IMR-90 (cell line): ENCODE measurements around the gene GRID1. TPM values are rescaled to one million over a fixed set of nuclear protein-coding genes. Genes with fewer than 3 reads are reported as not detected.

Experiments
- ATAC-seq: fragments of 200-7000 bp; cut with Tn5 transposase; 2 replicates; pipeline ENCODE4 v1.9.1; 2020; ENCODE audit warnings: low read depth, mild to moderate bottlenecking, moderate library complexity
- BruUV-seq: library from RNA; stranded (reverse); fragments of 400-500 nt; replicated peaks from 2 replicates; lab custom pipeline; 2021; lab: Mats Ljungman, UMichigan
- CTCF ChIA-PET: fragments of 300-600 bp; formaldehyde crosslinking; extraction: SDS; loops from one replicate; lab custom pipeline; 2021; ENCODE audit warnings: antibody characterized with exemption; lab: Yijun Ruan, JAX
- POLR2A ChIA-PET: fragments of 300-600 bp; sonication (Branson Sonifier 250); formaldehyde crosslinking; loops from one replicate; lab custom pipeline; 2022; ENCODE audit warnings: antibody characterized with exemption; ENCODE audit not compliant: unreplicated experiment; lab: Charles Lee
- DNase-seq: peaks from one replicate; pipeline ENCODE4 v3.0.0; 2013
- H2AFZ ChIP-seq: replicated peaks from 2 replicates; pipeline ENCODE3; 2013; ENCODE audit warnings: low read length, mild to moderate bottlenecking; ENCODE audit not compliant: poor library complexity
- H2AK5ac ChIP-seq: 2 replicates; pipeline ENCODE4 v1.6.1; 2013; ENCODE audit warnings: low read depth, low read length, inconsistent platforms
- H2AK9ac ChIP-seq: replicated peaks from 2 replicates; pipeline ENCODE3; 2013; ENCODE audit warnings: mild to moderate bottlenecking, low read depth, low read length, moderate library complexity; ENCODE audit not compliant: poor library complexity
- H2BK120ac ChIP-seq: 2 replicates; pipeline ENCODE4 v1.6.1; 2013; ENCODE audit warnings: low read depth, low read length, inconsistent platforms
- H2BK15ac ChIP-seq: 3 replicates; pipeline ENCODE4 v1.6.1; 2013; ENCODE audit warnings: low read depth, low read length, inconsistent platforms
- H2BK20ac ChIP-seq: 2 replicates; pipeline ENCODE4 v1.6.1; 2013; ENCODE audit warnings: low read depth, mild to moderate bottlenecking, inconsistent platforms, low read length, moderate library complexity
- H2BK5ac ChIP-seq: 2 replicates; pipeline ENCODE4 v1.6.1; 2013; ENCODE audit warnings: mild to moderate bottlenecking, low read depth, low read length, inconsistent platforms; ENCODE audit not compliant: poor library complexity, severe bottlenecking
- H3K14ac ChIP-seq: replicated peaks from 2 replicates; pipeline ENCODE4 v1.6.1; 2013; ENCODE audit warnings: low read depth, low read length, inconsistent platforms
- H3K18ac ChIP-seq: 2 replicates; pipeline ENCODE4 v1.6.1; 2013; ENCODE audit warnings: low read depth, low read length, control low read depth
- H3K23ac ChIP-seq: 2 replicates; pipeline ENCODE4 v1.6.1; 2013; ENCODE audit warnings: low read depth, low read length, inconsistent platforms
- H3K27ac ChIP-seq: 2 replicates; pipeline ENCODE4 v1.5.1; 2013; ENCODE audit warnings: mild to moderate bottlenecking, control low read depth, low read length; ENCODE audit not compliant: insufficient read depth
- H3K27me3 ChIP-seq: 2 replicates; pipeline ENCODE4 v1.6.1; 2013; ENCODE audit warnings: low read length; ENCODE audit not compliant: control insufficient read depth, insufficient read depth
- H3K36me3 ChIP-seq: 2 replicates; pipeline ENCODE4 v1.6.1; 2013; ENCODE audit warnings: low read length, mixed read lengths; ENCODE audit not compliant: control insufficient read depth, insufficient read depth
- H3K4ac ChIP-seq: 2 replicates; pipeline ENCODE4 v1.6.1; 2013; ENCODE audit warnings: low read depth, low read length, inconsistent platforms
- H3K4me1 ChIP-seq: 2 replicates; pipeline ENCODE4 v1.6.1; 2013; ENCODE audit warnings: low read length, mixed read lengths; ENCODE audit not compliant: control insufficient read depth, insufficient read depth
- H3K4me2 ChIP-seq: 2 replicates; pipeline ENCODE4 v1.6.1; 2013; ENCODE audit warnings: low read depth, mild to moderate bottlenecking, control low read depth, low read length, moderate library complexity
- H3K4me3 ChIP-seq: 2 replicates; pipeline ENCODE4 v1.5.1; 2013; ENCODE audit warnings: low read depth, mild to moderate bottlenecking, control low read depth, low read length, moderate library complexity; ENCODE audit not compliant: insufficient read depth
- H3K56ac ChIP-seq: 2 replicates; pipeline ENCODE4 v1.6.1; 2013; ENCODE audit warnings: low read length, inconsistent platforms; ENCODE audit not compliant: insufficient read depth; ENCODE audit errors: extremely low read depth
- H3K79me1 ChIP-seq, 2 experiments: 2 replicates each; pipeline ENCODE4 v1.6.1; 2013; ENCODE audit warnings: low read length in 2 of 2, inconsistent platforms in 1 of 2, low read depth in 1 of 2
- H3K9ac ChIP-seq: 2 replicates; pipeline ENCODE4 v1.6.1; 2013; ENCODE audit warnings: low read depth, low read length, control low read depth
- H3K9me1 ChIP-seq: 2 replicates; pipeline ENCODE4 v1.6.1; 2013; ENCODE audit warnings: low read length, inconsistent platforms; ENCODE audit not compliant: insufficient read depth
- H3K9me3 ChIP-seq: 2 replicates; pipeline ENCODE4 v1.6.1; 2013; ENCODE audit warnings: low read length; ENCODE audit not compliant: control insufficient read depth, insufficient read depth
- H4K20me1 ChIP-seq: 2 replicates; pipeline ENCODE4 v1.6.1; 2013; ENCODE audit warnings: low read length, inconsistent platforms; ENCODE audit not compliant: insufficient read depth
- H4K5ac ChIP-seq: 2 replicates; pipeline ENCODE4 v1.6.1; 2013; ENCODE audit warnings: mild to moderate bottlenecking, low read depth, low read length, control low read depth
- H4K8ac ChIP-seq, 2 experiments: 2 replicates each; pipeline ENCODE4 v1.6.1; 2013; ENCODE audit warnings: low read depth in 2 of 2, low read length in 2 of 2, control low read depth in 1 of 2, inconsistent platforms in 1 of 2
- H4K91ac ChIP-seq: 2 replicates; pipeline ENCODE4 v1.6.1; 2013; ENCODE audit warnings: low read depth, low read length, inconsistent platforms; ENCODE audit not compliant: insufficient read depth
- BHLHE40 ChIP-seq: fragments of 150-350 bp; IDR thresholded peaks from 2 replicates; pipeline ENCODE4 v1.6.1; 2016; ENCODE audit warnings: mild to moderate bottlenecking, low read depth, low read length
- CEBPB ChIP-seq: IDR thresholded peaks from 2 replicates; pipeline ENCODE4 v1.6.1; 2012; ENCODE audit warnings: low read depth, low read length, improper control_type of control experiment
- CHD1 ChIP-seq: IDR thresholded peaks from 2 replicates; pipeline ENCODE4 v1.6.1; 2012; ENCODE audit warnings: low read depth, low read length, improper control_type of control experiment
- FOS ChIP-seq: fragments of 150-350 bp; IDR thresholded peaks from 2 replicates; pipeline ENCODE4 v1.6.1; 2016; ENCODE audit warnings: low read depth, low read length
- MAFK ChIP-seq: IDR thresholded peaks from 2 replicates; pipeline ENCODE4 v1.6.1; 2012; ENCODE audit warnings: low read depth, low read length, improper control_type of control experiment
- MAZ ChIP-seq: IDR thresholded peaks from 2 replicates; pipeline ENCODE4 v1.6.1; 2012; ENCODE audit warnings: low read depth, mild to moderate bottlenecking, low read length, improper control_type of control experiment, moderate library complexity, borderline replicate concordance
- MXI1 ChIP-seq: IDR thresholded peaks from 2 replicates; pipeline ENCODE4 v1.6.1; 2012; ENCODE audit warnings: low read depth, mild to moderate bottlenecking, low read length, moderate library complexity, borderline replicate concordance
- NFE2L2 ChIP-seq: fragments of 150-350 bp; IDR thresholded peaks from 2 replicates; pipeline ENCODE4 v1.6.1; 2016; ENCODE audit warnings: low read depth, mild to moderate bottlenecking, low read length
- POLR2A ChIP-seq: IDR thresholded peaks from 2 replicates; pipeline ENCODE4 v1.6.1; 2012; ENCODE audit warnings: mild to moderate bottlenecking, low read depth, low read length
- RAD21 ChIP-seq: IDR thresholded peaks from 2 replicates; pipeline ENCODE4 v1.6.1; 2012; ENCODE audit warnings: low read length, improper control_type of control experiment
- RCOR1 ChIP-seq: IDR thresholded peaks from 2 replicates; pipeline ENCODE4 v1.6.1; 2012; ENCODE audit warnings: mild to moderate bottlenecking, low read length, improper control_type of control experiment; ENCODE audit not compliant: insufficient replicate concordance
- RFX5 ChIP-seq: IDR thresholded peaks from 2 replicates; pipeline ENCODE4 v1.8.0; 2012; ENCODE audit warnings: low read depth, mild to moderate bottlenecking, low read length, moderate library complexity
- SMC3 ChIP-seq: fragments of 150-350 bp; IDR thresholded peaks from 2 replicates; pipeline ENCODE4 v1.6.1; 2016; ENCODE audit warnings: low read depth, mild to moderate bottlenecking, antibody characterized with exemption, low read length, moderate library complexity
- WGBS, 2 experiments: methylation state at CpG; one replicate each; pipeline versions ENCODE4 v1.1.5 to v1.1.7; 2013; ENCODE audit warnings: missing lambda C conversion rate in 2 of 2; ENCODE audit not compliant: insufficient read length in 1 of 2; ENCODE audit errors: extremely low coverage in 2 of 2; 5-methylcytosine and 5-hydroxymethylcytosine counted together
- dilution Hi-C: fragments of 300-500 bp; cut with HindIII; formaldehyde crosslinking; loops from one replicate; pipeline ENCODE4 v1.14.3; 2018; ENCODE audit warnings: low sequenced_read_pairs; ENCODE audit not compliant: unreplicated experiment
- in situ Hi-C: fragments of 300-500 bp; cut with MboI; formaldehyde crosslinking; loops from 3 replicates; pipeline ENCODE4 v1.14.3; 2019; ENCODE audit warnings: low sequenced_read_pairs, inconsistent platforms, mixed read lengths
- intact Hi-C: fragments of 100-400 bp; cut with micrococcal nuclease; formaldehyde crosslinking; loops from 2 replicates; pipeline ENCODE4 v1.10.0; 2022
- polyA plus RNA-seq, 3 experiments: library from polyadenylated mRNA; depleted of rRNA; stranded (reverse); fragments of >200 nt; gene quantifications; 2 replicates each; pipeline ENCODE4 v1.2.3, GENCODE V29; 2012; ENCODE audit warnings: low replicate concordance in 1 of 3
- total RNA-seq: library from RNA; depleted of rRNA; stranded (reverse); fragments of >200 nt; gene quantifications from 2 replicates; pipeline ENCODE4 v1.2.3, GENCODE V29; 2012
- TF ChIP-seq, protein P1 (sequence below): fragments of 150-350 bp; IDR thresholded peaks from 2 replicates; pipeline ENCODE4 v1.6.1; 2016; ENCODE audit warnings: low read depth, mild to moderate bottlenecking, low read length, moderate library complexity, borderline replicate concordance
- TF ChIP-seq, protein P2 (sequence below): fragments of 150-350 bp; IDR thresholded peaks from 2 replicates; pipeline ENCODE4 v1.6.1; 2017; ENCODE audit warnings: mild to moderate bottlenecking, antibody characterized with exemption, low read length, low read depth
- TF ChIP-seq, protein P3 (sequence below): conservative IDR thresholded peaks from 2 replicates; pipeline ENCODE4 v1.5.1; 2012; ENCODE audit warnings: mild to moderate bottlenecking, low read depth, low read length, improper control_type of control experiment

The GRID1 gene
- total and polyA plus RNA-seq, 2 of the 4 experiments (the other 2 are of a cell fraction), result not detected

DNA sequence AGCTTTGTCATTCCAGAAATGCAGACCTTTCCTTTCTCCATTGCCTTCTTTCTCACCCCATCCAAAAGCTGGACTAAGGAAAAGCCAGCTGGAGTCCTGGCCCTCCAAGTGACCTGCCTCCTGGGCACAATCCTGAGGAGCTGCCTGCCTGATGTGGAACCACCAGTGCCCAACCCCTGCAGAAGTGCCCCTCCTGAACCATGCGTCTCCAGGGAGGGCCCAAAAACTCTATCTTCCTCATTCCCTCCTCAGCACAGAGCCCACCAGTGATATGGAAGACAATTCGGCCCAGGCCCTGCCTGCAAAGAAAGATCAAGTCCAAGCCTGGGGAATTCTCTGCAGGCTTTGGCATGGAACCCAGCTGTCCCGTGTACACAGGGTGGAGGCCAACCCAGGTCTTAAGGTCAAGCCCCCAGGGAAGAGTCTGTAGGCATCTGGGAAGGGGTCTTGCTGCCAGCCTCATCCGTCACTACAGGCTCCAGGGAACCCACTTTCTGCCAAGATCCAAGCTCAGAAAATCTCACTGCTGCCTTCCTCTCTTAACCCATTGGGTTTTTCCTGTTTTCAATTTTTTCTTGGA, 3.5 kb upstream of the GRID1 start:
- Histone ChIP-seq H3K27me3 (peaks cover 78% of the 10 kb centered on the region), H3K79me1 (no peaks in the 10 kb centered on the region), H2AK9ac (no peak overlapping the region), H3K9me1 (0 out of 2 replicates have a peak, but pooled peaks cover 4% of the 10 kb centered on the region), H2BK20ac (no peak overlapping the region), H3K9me3 (peaks cover 2% of the 10 kb centered on the region; the same call in 1 of the 2 replicates), H2BK5ac (no peak overlapping the region), H3K14ac (no peak overlapping the region), H2BK15ac (no peak overlapping the region), H4K91ac (no peak overlapping the region), H4K5ac (no peak overlapping the region), H3K36me3 (no peaks in the 10 kb centered on the region), H3K23ac (no peak overlapping the region), H3K4me3 (no peak overlapping the region), H3K56ac (no peak overlapping the region), H4K8ac (no peak overlapping the region), H2BK120ac (no peak overlapping the region), H2AFZ (no peak overlapping the region), H3K4me2 (no peak overlapping the region), H3K4ac (no peak overlapping the region), H2AK5ac (no peak overlapping the region), H3K4me1 (no peaks in the 10 kb centered on the region; the same call in 1 of the 2 replicates), H3K27ac (no peak overlapping the region), H3K9ac (no peak overlapping the region), H3K18ac (no peak overlapping the region), H4K20me1 (no peaks in the 10 kb centered on the region; the same call in 1 of the 2 replicates)
- WGBS, 2 experiments, result 56% methylated on average over 1 of the region's 4 CpGs; no CpG with 5 or more reads in 1 of the 2 experiments
- TF ChIP-seq MAZ, result no peak
- no peak for TF ChIP-seq RFX5
- no peak for TF ChIP-seq BHLHE40
- TF ChIP-seq, protein P1, sequence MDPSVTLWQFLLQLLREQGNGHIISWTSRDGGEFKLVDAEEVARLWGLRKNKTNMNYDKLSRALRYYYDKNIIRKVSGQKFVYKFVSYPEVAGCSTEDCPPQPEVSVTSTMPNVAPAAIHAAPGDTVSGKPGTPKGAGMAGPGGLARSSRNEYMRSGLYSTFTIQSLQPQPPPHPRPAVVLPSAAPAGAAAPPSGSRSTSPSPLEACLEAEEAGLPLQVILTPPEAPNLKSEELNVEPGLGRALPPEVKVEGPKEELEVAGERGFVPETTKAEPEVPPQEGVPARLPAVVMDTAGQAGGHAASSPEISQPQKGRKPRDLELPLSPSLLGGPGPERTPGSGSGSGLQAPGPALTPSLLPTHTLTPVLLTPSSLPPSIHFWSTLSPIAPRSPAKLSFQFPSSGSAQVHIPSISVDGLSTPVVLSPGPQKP, result no peak
- TF ChIP-seq MAFK, result no peak
- no peak for TF ChIP-seq RCOR1
- no peak for TF ChIP-seq FOS
- TF ChIP-seq POLR2A, result no peak
- TF ChIP-seq MXI1, result no peak
- TF ChIP-seq RAD21, result no peak
- TF ChIP-seq, protein P2, sequence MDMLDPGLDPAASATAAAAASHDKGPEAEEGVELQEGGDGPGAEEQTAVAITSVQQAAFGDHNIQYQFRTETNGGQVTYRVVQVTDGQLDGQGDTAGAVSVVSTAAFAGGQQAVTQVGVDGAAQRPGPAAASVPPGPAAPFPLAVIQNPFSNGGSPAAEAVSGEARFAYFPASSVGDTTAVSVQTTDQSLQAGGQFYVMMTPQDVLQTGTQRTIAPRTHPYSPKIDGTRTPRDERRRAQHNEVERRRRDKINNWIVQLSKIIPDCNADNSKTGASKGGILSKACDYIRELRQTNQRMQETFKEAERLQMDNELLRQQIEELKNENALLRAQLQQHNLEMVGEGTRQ, result no peak
- TF ChIP-seq CHD1, result no peak
- no peak for TF ChIP-seq NFE2L2
- TF ChIP-seq CEBPB, result no peak
- TF ChIP-seq SMC3, result no peak
- TF ChIP-seq, protein P3, sequence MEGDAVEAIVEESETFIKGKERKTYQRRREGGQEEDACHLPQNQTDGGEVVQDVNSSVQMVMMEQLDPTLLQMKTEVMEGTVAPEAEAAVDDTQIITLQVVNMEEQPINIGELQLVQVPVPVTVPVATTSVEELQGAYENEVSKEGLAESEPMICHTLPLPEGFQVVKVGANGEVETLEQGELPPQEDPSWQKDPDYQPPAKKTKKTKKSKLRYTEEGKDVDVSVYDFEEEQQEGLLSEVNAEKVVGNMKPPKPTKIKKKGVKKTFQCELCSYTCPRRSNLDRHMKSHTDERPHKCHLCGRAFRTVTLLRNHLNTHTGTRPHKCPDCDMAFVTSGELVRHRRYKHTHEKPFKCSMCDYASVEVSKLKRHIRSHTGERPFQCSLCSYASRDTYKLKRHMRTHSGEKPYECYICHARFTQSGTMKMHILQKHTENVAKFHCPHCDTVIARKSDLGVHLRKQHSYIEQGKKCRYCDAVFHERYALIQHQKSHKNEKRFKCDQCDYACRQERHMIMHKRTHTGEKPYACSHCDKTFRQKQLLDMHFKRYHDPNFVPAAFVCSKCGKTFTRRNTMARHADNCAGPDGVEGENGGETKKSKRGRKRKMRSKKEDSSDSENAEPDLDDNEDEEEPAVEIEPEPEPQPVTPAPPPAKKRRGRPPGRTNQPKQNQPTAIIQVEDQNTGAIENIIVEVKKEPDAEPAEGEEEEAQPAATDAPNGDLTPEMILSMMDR, result no peak
- dilution Hi-C loops (no loop called here), intact Hi-C loops (no loop called here), in situ Hi-C loops (loop anchor here (5.0 kb wide), 1 partner anchor 1828 kb away; no protein-coding TSS in a partner anchor)
- ChIA-PET POLR2A (no interaction called here), CTCF (no interaction called here)
- DNase-seq (no peak), ATAC-seq (no peak)
- no TSS peak for BruUV-seq
